ENCODE results near the gene EPHA6.

The EPHA6 gene

DNA sequence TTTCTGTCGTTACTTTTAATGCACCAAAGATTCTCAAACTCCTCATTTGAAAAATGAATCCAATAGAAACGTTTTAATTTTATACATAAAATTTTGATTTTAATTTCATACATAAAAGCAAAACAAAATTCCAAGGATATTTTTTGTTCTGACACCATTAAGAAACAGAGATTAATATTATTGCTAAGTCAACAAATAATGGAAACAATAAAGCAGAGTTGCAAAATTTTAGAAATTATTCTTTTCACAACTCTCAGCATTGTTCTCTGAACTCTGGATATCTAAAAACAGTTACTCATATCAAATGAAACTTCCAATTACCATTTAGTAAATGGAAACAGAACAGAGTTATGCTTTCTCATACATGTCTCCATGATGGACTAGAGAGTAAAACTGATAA is 260.2 kb downstream of the EPHA6 start:
- POLR2A ChIA-PET (ENCODE audit: low non-redundant PET) = no interaction called here
- no peak overlapping the region for H3K27ac ChIP-seq
- CTCF ChIA-PET = no interaction called here
- TF ChIP-seq, protein P1, sequence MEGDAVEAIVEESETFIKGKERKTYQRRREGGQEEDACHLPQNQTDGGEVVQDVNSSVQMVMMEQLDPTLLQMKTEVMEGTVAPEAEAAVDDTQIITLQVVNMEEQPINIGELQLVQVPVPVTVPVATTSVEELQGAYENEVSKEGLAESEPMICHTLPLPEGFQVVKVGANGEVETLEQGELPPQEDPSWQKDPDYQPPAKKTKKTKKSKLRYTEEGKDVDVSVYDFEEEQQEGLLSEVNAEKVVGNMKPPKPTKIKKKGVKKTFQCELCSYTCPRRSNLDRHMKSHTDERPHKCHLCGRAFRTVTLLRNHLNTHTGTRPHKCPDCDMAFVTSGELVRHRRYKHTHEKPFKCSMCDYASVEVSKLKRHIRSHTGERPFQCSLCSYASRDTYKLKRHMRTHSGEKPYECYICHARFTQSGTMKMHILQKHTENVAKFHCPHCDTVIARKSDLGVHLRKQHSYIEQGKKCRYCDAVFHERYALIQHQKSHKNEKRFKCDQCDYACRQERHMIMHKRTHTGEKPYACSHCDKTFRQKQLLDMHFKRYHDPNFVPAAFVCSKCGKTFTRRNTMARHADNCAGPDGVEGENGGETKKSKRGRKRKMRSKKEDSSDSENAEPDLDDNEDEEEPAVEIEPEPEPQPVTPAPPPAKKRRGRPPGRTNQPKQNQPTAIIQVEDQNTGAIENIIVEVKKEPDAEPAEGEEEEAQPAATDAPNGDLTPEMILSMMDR (conservative IDR thresholded peaks at IDR 0.05; ENCODE audit: low read depth) = no peak
- DNase-seq (ENCODE audit: low spot score) = no peak

DNA sequence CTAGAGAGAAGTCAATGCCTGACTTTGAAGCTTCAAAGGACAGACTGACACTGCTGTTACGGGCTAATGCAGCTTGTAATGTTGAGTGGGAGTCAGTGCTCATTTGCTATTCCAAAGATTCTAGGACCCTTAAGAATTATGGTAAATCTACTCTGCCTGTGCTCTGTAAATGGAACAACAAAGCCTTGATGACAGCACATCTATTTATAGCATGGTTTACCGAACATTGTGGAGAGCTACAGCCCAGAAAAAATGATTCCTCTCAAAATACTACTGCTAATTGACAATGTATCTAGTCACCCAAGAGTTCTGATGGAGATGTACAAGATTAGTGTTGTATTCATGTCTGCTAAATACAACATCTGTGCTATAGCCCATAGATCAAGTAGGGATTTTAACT is 262.3 kb downstream of the EPHA6 start:
- ChIA-PET CTCF (no interaction called here), POLR2A (ENCODE audit: low non-redundant PET) (no interaction called here)
- DNase-seq (ENCODE audit: low spot score) = no peak
- TF ChIP-seq, protein P1 (conservative IDR thresholded peaks at IDR 0.05; ENCODE audit: low read depth) = no peak
- no peak overlapping the region for H3K27ac ChIP-seq

DNA sequence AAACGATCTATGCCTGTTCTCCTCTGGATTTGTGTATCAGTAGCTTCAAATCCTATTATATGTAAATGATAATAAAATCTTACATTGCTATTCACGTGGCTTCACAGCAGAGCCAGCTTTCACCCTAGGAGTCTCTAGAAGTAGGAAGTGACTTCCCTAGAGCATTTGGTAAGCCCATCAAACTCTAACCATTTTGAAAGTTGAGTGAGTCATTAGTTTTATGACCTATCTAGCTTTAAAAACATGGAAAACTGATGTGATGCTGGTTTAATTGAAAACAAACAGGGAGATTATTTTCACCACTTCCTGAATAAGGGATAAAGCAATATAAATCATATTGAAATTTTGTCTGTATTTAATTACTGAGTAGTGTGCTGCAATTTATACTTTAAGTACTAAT is 275.2 kb downstream of the EPHA6 start:
- POLR2A ChIA-PET (ENCODE audit: low non-redundant PET) = no interaction called here
- CTCF ChIA-PET = interaction anchor here (0.5 kb wide), 1 partner anchor 13 kb away, joined by 3 read pairs; no protein-coding TSS in a partner anchor

DNA sequence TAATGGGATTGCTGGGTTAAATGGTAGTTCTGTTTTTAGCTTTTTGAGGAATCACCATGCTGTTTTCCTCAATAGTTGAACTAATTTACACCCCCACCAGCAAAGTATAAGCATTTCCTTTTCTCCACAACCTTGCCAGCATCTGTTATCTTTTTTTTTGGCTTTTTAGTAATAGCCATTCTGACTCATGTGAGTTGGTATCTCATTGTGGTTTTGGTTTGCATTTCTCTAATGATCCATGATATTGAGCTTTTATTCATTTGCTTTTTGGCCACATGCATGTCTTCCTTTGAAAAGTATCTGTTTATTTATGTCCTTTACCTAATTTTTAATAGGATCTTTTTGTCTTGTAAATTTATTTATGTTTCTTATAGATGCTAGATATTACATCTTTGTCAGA is 288.2 kb downstream of the EPHA6 start:
- no peak overlapping the region for H3K27ac ChIP-seq
- POLR2A ChIA-PET (ENCODE audit: low non-redundant PET) = no interaction called here
- CTCF ChIA-PET = interaction anchor here (0.7 kb wide), 1 partner anchor 13 kb away, joined by 3 read pairs; no protein-coding TSS in a partner anchor
- TF ChIP-seq, protein P1 (conservative IDR thresholded peaks at IDR 0.05; ENCODE audit: low read depth) = no peak
- DNase-seq (ENCODE audit: low spot score) = no peak

More for the DNA sequence above, 275.2 kb downstream of the EPHA6 start:
- TF ChIP-seq, protein P1 (conservative IDR thresholded peaks at IDR 0.05; ENCODE audit: low read depth) = no peak
- DNase-seq (ENCODE audit: low spot score) = no peak
- H3K27ac ChIP-seq = no peak overlapping the region

DNA sequence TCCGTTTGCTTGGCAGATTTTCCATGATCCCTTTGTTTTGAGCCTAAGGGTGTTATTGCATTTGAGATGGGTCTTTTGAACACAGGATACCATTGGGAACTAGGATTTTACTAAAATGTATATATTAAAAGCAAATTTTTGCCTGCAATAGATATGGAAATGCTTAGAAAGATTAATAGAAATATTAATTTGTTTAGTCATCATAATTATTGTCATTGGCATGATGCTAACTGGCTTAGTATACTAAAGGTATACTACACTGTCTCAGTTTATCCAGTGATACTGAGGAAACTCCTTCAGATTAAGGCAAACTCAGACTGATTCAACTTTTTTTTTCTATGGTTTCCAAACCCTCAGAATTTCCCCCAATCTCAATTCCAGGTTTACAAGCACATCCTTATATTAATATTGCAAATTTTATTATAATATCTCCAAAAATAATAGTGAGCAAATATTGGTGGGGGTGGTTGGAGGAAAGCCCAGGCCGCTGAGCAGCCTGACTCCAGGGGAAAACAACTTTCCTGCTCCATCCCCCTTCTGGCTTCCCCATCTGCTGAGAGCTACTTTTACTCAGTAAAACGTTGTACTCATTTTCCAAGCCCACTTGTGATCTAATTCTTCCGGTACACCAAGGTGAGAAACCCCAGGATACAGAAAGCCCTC is 291.7 kb downstream of the EPHA6 start:
- TF ChIP-seq, protein P1 (conservative IDR thresholded peaks at IDR 0.05; ENCODE audit: low read depth) = no peak
- POLR2A ChIA-PET (ENCODE audit: low non-redundant PET) = no interaction called here
- no peak overlapping the region for H3K27ac ChIP-seq
- DNase-seq (ENCODE audit: low spot score) = no peak
- CTCF ChIA-PET = interaction anchor here (0.6 kb wide), 2 partner anchors 48 to 348 kb away, joined by 3 to 6 read pairs; no protein-coding TSS in a partner anchor

DNA sequence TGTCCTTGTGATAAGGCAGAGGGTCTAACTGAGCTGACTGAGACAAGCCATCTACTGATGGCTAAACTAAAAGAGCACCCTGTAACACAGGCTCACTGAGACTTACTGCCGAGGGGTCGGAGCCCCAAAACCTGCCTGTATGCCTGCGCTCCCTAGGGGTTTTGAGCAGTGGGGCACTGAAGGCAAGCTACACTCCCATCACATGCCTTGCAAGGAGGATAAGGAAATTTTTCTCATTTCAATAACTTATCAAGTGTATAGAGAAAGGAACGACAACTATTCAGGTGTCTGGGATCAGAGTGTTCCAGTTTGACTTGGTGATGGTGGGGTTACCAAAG is 292.2 kb downstream of the EPHA6 start:
- ChIA-PET CTCF (interaction anchor here (0.6 kb wide), 2 partner anchors 47 to 347 kb away, joined by 3 to 6 read pairs; no protein-coding TSS in a partner anchor), POLR2A (ENCODE audit: low non-redundant PET) (no interaction called here)
- no peak overlapping the region for H3K27ac ChIP-seq
- no peak for DNase-seq (ENCODE audit: low spot score)
- TF ChIP-seq, protein P1 (conservative IDR thresholded peaks at IDR 0.05; ENCODE audit: low read depth) = no peak

All from RWPE1 (cell line).